Measurements from ENCODE around the gene RPTOR. TPM values are rescaled to one million over a fixed set of nuclear protein-coding genes. Genes with fewer than 3 reads are reported as not detected.

The RPTOR gene
- polyA plus RNA-seq, 1 donor (not counting 4 experiments of a cell fraction or from before 2014, with no cell fraction given): 4.0 TPM

- Histone ChIP-seq H4K20me1 (ENCODE audit: control insufficient read depth, extremely low read depth, insufficient read depth, low read length) (no peaks in the 10 kb centered on the region), H3K79me2 (ENCODE audit: control insufficient read depth, insufficient read depth, low read length) (no peaks in the 10 kb centered on the region), H3K27me3 (ENCODE audit: control insufficient read depth, extremely low read depth, insufficient read depth, low read length) (no peaks in the 10 kb centered on the region), H3K9me1 (ENCODE audit: control insufficient read depth, extremely low read depth, insufficient read depth, low read length) (peaks cover 2% of the 10 kb centered on the region), H2AFZ (ENCODE audit: control insufficient read depth, low read length) (no peak overlapping the region), H3K4me2 (ENCODE audit: control insufficient read depth, extremely low read depth, insufficient read depth, low read depth, low read length) (no peak overlapping the region), H3K9ac (ENCODE audit: control insufficient read depth, extremely low read depth, insufficient read depth, low read length) (no peak overlapping the region), H3K4me1 (ENCODE audit: control insufficient read depth, extremely low read depth, insufficient read depth, low read length) (peaks cover 9% of the 10 kb centered on the region), H3K27ac (ENCODE audit: control insufficient read depth, insufficient read depth, low read length) (no peak overlapping the region), H3K9me3 (ENCODE audit: control insufficient read depth, low read depth, low read length) (no peaks in the 10 kb centered on the region), H3K36me3 (ENCODE audit: control insufficient read depth in 2 of 2, extremely low read depth in 1 of 2, insufficient read depth in 2 of 2, low read length in 2 of 2) (peaks cover 0 to 4% of the 10 kb centered on the region in 2 experiments), H3K4me3 (ENCODE audit: control insufficient read depth in 2 of 3, extremely low read depth in 1 of 3, insufficient read depth in 2 of 3, low read depth in 1 of 3, low read length in 3 of 3) (no peak overlapping the region)
- DNase-seq (ENCODE audit: low read depth, low spot score) (no peak), FAIRE-seq (no peak)
- no peak for TF ChIP-seq CTCF (optimal IDR thresholded peaks at IDR 0.05 in 1 of 3, IDR thresholded peaks at IDR 0.05 in 1 of 3, conservative IDR thresholded peaks at IDR 0.05 in 1 of 3; ENCODE audit: extremely low read depth in 1 of 3, insufficient read depth in 2 of 3, low read length in 3 of 3)
- TF ChIP-seq EZH2 (IDR thresholded peaks at IDR 0.05; ENCODE audit: low read length): no peak
- dilution Hi-C loops (cut with MboI; ENCODE audit: extremely low pct_ligation_motif_present, low sequenced_read_pairs): no loop called here
These were observed 268.7 kb downstream of the RPTOR start for GRCh38 chr17:80813318-80813717.

GRCh38 chr17:80814491-80814890 lies 269.9 kb downstream of the RPTOR start:
- peaks cover 2% of the 10 kb centered on the region for H3K9me1 ChIP-seq (ENCODE audit: control insufficient read depth, extremely low read depth, insufficient read depth, low read length)
- peaks cover 17% of the 10 kb centered on the region for H3K4me1 ChIP-seq (ENCODE audit: control insufficient read depth, extremely low read depth, insufficient read depth, low read length)
- no peak overlapping the region for H3K9ac ChIP-seq (ENCODE audit: control insufficient read depth, extremely low read depth, insufficient read depth, low read length)
- no peaks in the 10 kb centered on the region for H3K9me3 ChIP-seq (ENCODE audit: control insufficient read depth, low read depth, low read length)
- dilution Hi-C loops (cut with MboI; ENCODE audit: extremely low pct_ligation_motif_present, low sequenced_read_pairs): no loop called here
- DNase-seq (ENCODE audit: low read depth, low spot score): no peak
- H3K36me3 ChIP-seq (ENCODE audit: control insufficient read depth in 2 of 2, extremely low read depth in 1 of 2, insufficient read depth in 2 of 2, low read length in 2 of 2): peaks cover 0 to 4% of the 10 kb centered on the region in 2 experiments
- no peak overlapping the region for H3K27ac ChIP-seq (ENCODE audit: control insufficient read depth, insufficient read depth, low read length)
- no peaks in the 10 kb centered on the region for H3K79me2 ChIP-seq (ENCODE audit: control insufficient read depth, insufficient read depth, low read length)
- no peaks in the 10 kb centered on the region for H3K27me3 ChIP-seq (ENCODE audit: control insufficient read depth, extremely low read depth, insufficient read depth, low read length)
- H2AFZ ChIP-seq (ENCODE audit: control insufficient read depth, low read length): no peak overlapping the region
- no peak for TF ChIP-seq CTCF (optimal IDR thresholded peaks at IDR 0.05 in 1 of 3, IDR thresholded peaks at IDR 0.05 in 1 of 3, conservative IDR thresholded peaks at IDR 0.05 in 1 of 3; ENCODE audit: extremely low read depth in 1 of 3, insufficient read depth in 2 of 3, low read length in 3 of 3)
- TF ChIP-seq EZH2 (IDR thresholded peaks at IDR 0.05; ENCODE audit: low read length): no peak
- no peak overlapping the region for H3K4me3 ChIP-seq (ENCODE audit: control insufficient read depth in 2 of 3, extremely low read depth in 1 of 3, insufficient read depth in 2 of 3, low read depth in 1 of 3, low read length in 3 of 3)
- H4K20me1 ChIP-seq (ENCODE audit: control insufficient read depth, extremely low read depth, insufficient read depth, low read length): no peaks in the 10 kb centered on the region
- no peak overlapping the region for H3K4me2 ChIP-seq (ENCODE audit: control insufficient read depth, extremely low read depth, insufficient read depth, low read depth, low read length)
- FAIRE-seq: no peak

Measured in keratinocyte (primary cell).